K562 (cell line): Measurements from ENCODE around the gene PUM2. TPM values are rescaled to one million over a fixed set of nuclear protein-coding genes. Genes with fewer than 3 reads are reported as not detected.
A peak's percentile ranks its signal among the peaks of the same experiment; 100 is the strongest.

Source experiments
- ARID2 ChIP-seq: fragments of 450-650 bp; IDR thresholded peaks from 2 replicates; pipeline ENCODE4 v1.6.1; 2017; ENCODE audit warnings: antibody characterized with exemption, mild to moderate bottlenecking
- BRD4 ChIP-seq: fragments of 200-600 bp; sonication (generic); IDR thresholded peaks from 2 replicates; pipeline ENCODE4 v1.6.1; 2017; ENCODE audit warnings: inconsistent platforms
- CXXC5 ChIP-seq: fragments of 250-450 bp; sonication (Bioruptor Pico); IDR thresholded peaks from 2 replicates; pipeline ENCODE4 v1.8.0; 2022; ENCODE audit warnings: inconsistent platforms, mild to moderate bottlenecking, moderate library complexity
- DLX4 ChIP-seq: fragments of 250-450 bp; sonication (Bioruptor Pico); IDR thresholded peaks from 2 replicates; pipeline ENCODE4 v1.6.1; 2021; ENCODE audit warnings: mild to moderate bottlenecking
- EP300 ChIP-seq: IDR thresholded peaks from 2 replicates; pipeline ENCODE4 v1.6.1; 2012; ENCODE audit warnings: low read length, improper control_type of control experiment
- KAT8 ChIP-seq: fragments of 450-650 bp; IDR thresholded peaks from 2 replicates; pipeline ENCODE4 v1.6.1; 2016; ENCODE audit warnings: low read depth, mild to moderate bottlenecking
- KLF16 ChIP-seq: IDR thresholded peaks from 2 replicates; pipeline ENCODE4 v1.6.1; 2016; ENCODE audit warnings: antibody characterized with exemption
- PHF20 ChIP-seq: fragments of 450-650 bp; IDR thresholded peaks from 2 replicates; pipeline ENCODE4 v1.6.1; 2018; ENCODE audit not compliant: partially characterized antibody
- RFX1 ChIP-seq: fragments of 450-650 bp; IDR thresholded peaks from 2 replicates; pipeline ENCODE4 v1.6.1; 2016; ENCODE audit warnings: mild to moderate bottlenecking, moderate library complexity
- SIRT6 ChIP-seq: IDR thresholded peaks from one replicate; pipeline ENCODE4 v1.6.1; 2012; ENCODE audit warnings: low read depth, mild to moderate bottlenecking, control low read depth, inconsistent platforms, low read length, moderate library complexity
- STAT5A ChIP-seq: IDR thresholded peaks from 2 replicates; pipeline ENCODE4 v1.6.1; 2012; ENCODE audit warnings: low read length, inconsistent platforms, borderline replicate concordance
- USF1 ChIP-seq: sonication (generic); formaldehyde crosslinking; IDR thresholded peaks from 2 replicates; pipeline ENCODE4 v1.9.0; 2022; ENCODE audit warnings: mild to moderate bottlenecking, missing genetic modification reagents
- ZBTB40 ChIP-seq, 2 experiments: fragments of 450-650 bp in 1 of 2; sonication (generic) in 1 of 2; formaldehyde crosslinking in 1 of 2; IDR thresholded peaks; 2 replicates each; pipeline versions ENCODE4 v1.7.1 to v1.9.0; 2016 to 2022; ENCODE audit warnings: inconsistent platforms in 1 of 2, mild to moderate bottlenecking in 1 of 2, missing genetic modification reagents in 1 of 2
- ZNF124 ChIP-seq: sonication (generic); formaldehyde crosslinking; IDR thresholded peaks from 2 replicates; pipeline ENCODE4 v1.8.1; 2022; ENCODE audit warnings: missing genetic modification reagents
- ZNF175 ChIP-seq: fragments of 200-800 bp; sonication (Bioruptor generic); IDR thresholded peaks from 2 replicates; pipeline ENCODE4 v1.6.1; 2016; ENCODE audit warnings: low read depth, mild to moderate bottlenecking, missing genetic modification characterization, missing compliant biosample characterization
- ZNF324 ChIP-seq: fragments of 250-450 bp; sonication (Bioruptor Pico); IDR thresholded peaks from 2 replicates; pipeline ENCODE4 v1.4.0; 2020; ENCODE audit warnings: mild to moderate bottlenecking
- ZNF41 ChIP-seq: fragments of 250-450 bp; sonication (Bioruptor Pico); conservative IDR thresholded peaks from 2 replicates; pipeline ENCODE4 v1.4.0; 2020; ENCODE audit warnings: mild to moderate bottlenecking
- ZNF512 ChIP-seq: IDR thresholded peaks from 2 replicates; pipeline ENCODE4 v1.6.1; 2016; ENCODE audit warnings: missing genetic modification characterization, missing compliant biosample characterization
- ZSCAN32 ChIP-seq: fragments of 450-650 bp; formaldehyde crosslinking; IDR thresholded peaks from 2 replicates; pipeline ENCODE4 v1.4.0; 2020; ENCODE audit warnings: mild to moderate bottlenecking, moderate library complexity
- polyA plus RNA-seq, 8 experiments: library from polyadenylated mRNA; depleted of rRNA in 4 of 8; stranded (reverse) in 5 of 8; unstranded in 3 of 8; fragments of >200 nt; fragmentation: Nextera tagmentation in 2 of 8; fragmentation: Illumina TruSeq in 1 of 8; extraction: Ambion mirVana in 2 of 8; extraction: Trizol in 1 of 8; gene quantifications; 2 replicates each; pipeline versions ENCODE4 v1.2.1 to v1.2.3, GENCODE V29; 2011 to 2014; ENCODE audit warnings: inconsistent platforms in 1 of 8, missing spikeins in 1 of 8
- total RNA-seq, 7 experiments: library from RNA; depleted of rRNA in 6 of 7; stranded (reverse); fragments of >200 nt in 6 of 7; fragmentation: Illumina TruSeq in 2 of 7; extraction: Trizol in 2 of 7; gene quantifications; 2 replicates each; pipeline versions ENCODE4 v1.2.1 to v1.2.3, GENCODE V29; 2011 to 2021; ENCODE audit warnings: low replicate concordance in 1 of 7

Gene PUM2
- total and polyA plus RNA-seq, 9 of the 15 experiments (the other 6 are each of a cell fraction or from before 2014, with no cell fraction given) = 13.4 to 61.9 (median 28.3) TPM

GRCh38 chr2:20348542-20348941, 2.1 kb downstream of the PUM2 start (continued):
- TF ChIP-seq ZBTB40 (IDR thresholded peaks at IDR 0.05) (no peak), ZBTB40 (CRISPR knock-in tag; IDR thresholded peaks at IDR 0.05) (no peak), ZNF175 (no peak), USF1 (CRISPR knock-in tag) (no peak), EP300 (peak; percentile 50; the same call in 1 of the 2 replicates), BRD4 (no peak), ZNF512 (no peak), PHF20 (peak; percentile 28), STAT5A (peak; percentile 51; the same call in 1 of the 2 replicates), ZSCAN32 (CRISPR knock-in tag) (no peak), KLF16 (peak; percentile 71; the same call in 1 of the 2 replicates), RFX1 (no peak), ZNF41 (no peak), CXXC5 (CRISPR knock-in tag) (peak; percentile 53), ARID2 (no peak), ZNF324 (no peak), KAT8 (no peak), DLX4 (no peak), SIRT6 (no peak), ZNF124 (CRISPR knock-in tag) (no peak)
